Right forelimb (tissue), 1 donor: ENCODE measurements around the gene MRPS16.

ENCODE experiments used
- DNase-seq: peaks from one replicate; pipeline ENCODE4 v3.0.0-alpha.2; 2018

MRPS16 gene

DNA sequence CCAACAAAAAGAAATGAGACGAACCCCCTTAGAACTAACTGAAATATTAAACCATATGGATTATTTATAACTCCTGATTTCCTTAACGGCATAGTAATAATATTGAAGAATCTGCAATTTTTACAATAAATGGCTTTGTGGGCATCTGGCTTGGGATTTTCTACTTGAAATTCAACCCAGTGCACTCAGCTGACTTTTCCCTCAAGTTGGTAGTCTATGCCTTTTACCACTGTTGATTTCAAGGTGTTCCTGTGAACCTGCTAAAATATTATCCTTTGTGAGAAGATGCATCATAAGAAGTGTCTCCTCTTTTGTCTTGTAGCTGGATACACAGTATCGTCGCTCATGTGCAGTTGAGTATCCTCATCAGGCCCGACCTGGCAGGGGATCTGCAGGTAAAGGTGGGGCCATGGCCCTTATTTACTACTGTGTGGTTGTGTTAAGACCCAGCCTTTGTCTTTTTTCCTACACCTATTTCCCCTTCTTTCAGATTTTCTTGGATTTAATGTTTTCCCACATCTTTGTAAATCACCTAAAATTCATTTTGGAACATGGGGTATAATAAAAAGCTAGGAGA, 13.4 kb downstream of the MRPS16 start:
- no peak for DNase-seq

DNA sequence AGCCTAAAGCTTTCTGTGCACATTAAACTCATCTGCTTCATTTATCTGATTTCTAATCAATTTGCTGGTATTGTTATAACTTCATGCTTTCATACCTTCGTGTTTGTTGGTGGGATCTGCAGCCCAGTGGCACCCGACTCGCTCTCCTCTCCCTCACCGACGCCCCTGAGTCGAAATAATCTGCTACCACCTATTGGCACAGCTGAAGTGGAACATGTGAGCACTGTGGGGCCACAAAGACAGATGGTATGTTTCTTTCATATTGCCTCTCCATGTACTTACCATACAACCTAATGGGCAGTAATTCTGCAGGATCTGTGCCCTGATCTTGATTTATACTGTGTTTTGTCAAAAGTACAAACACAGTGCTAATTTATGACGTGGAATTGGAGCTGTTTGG, 17.7 kb downstream of the MRPS16 start:
- no peak for DNase-seq

DNA sequence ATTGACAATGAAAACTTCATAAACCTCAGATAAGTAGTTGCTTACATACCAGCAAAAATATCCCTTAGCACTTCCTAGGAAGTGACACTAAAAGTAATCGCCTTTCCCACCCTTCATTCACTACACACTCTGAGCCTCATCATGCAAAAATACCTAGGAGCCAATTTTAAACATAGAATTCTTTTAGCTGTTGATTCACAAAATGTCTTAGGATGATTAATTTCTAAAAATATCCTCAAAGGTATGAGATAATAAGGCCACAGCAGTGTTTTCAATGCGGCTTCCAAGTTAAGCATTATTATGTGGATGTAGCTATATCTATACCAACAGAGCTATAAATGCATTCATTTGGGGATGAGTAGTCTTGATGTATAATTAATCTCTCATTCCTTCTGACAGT, 18.6 kb downstream of the MRPS16 start:
- no peak for DNase-seq

DNA sequence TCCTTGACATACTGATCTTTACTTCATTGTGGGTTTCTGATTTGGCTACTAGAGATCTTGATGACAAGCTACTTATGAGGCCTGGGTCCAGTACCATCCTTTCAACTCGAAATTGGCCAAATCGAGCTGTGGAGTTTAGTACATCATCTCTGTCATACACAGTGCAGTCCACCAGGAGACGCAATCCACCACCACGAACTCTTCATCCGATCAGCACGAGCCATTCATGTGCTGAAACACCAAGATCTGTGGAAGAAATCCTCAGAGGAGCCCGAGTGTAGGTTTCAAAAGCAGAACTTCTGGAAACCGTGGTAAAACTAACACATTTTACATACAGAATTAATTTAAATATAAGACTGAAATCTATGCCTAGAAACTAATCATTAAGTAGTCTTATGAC, 19.6 kb downstream of the MRPS16 start:
- DNase-seq = no peak

DNA sequence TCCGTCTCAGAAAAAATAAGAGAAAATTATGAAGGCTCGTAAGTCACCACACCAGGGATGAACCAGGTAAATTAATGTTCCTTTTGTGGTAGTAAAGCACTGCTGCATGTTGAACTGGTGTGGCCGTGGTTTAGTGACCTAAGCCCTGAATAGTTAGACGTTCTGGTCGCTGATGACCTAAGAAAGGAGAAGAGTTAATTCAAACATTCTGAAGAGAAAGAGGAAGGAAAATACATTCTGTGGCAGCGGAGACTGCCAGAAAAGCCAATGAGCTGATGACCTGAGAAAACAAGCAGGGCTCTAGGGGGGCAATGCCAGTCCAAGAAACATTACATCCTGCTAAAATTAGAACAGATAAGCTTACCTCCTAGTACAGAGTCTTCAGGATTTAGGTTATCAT, 22.9 kb downstream of the MRPS16 start:
- DNase-seq = no peak

DNA sequence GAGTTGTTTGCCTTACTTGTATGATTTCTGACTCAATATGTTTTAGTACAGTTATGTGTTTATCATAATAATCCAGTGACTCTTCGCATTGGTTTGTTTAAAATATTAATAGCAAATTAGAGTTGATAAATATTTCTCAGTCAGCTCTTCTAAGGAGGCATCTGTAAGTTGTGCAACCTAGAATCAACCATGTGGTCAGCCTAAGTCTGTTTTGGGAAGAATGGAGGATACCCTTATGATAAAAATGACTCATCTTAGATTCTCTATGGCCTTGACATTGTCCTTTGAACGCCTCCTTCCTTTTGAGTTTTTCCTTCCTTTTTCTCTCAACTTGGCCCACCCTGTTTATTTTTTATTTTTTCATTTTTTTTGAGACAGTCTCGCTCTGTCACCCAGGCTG, 24.2 kb downstream of the MRPS16 start:
- DNase-seq = no peak

DNA sequence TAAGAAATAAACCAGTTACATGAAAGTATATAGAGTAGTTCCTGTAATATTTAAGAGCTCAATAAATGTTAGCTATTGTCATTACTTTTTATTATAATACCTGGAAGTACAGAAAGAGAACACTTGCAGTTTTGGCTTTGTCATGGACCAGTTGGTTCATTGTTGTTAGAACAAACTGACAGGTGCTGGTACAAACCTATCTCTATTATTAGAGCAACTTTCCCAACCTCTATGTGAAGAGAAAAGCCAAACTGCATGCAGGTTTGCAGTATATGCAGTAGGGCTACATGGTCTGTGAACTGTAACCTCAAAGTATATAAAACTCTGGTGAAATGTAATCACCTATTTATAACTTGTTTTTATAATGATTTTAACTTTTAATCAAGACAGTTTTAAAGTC, 25.8 kb downstream of the MRPS16 start:
- DNase-seq = no peak

DNA sequence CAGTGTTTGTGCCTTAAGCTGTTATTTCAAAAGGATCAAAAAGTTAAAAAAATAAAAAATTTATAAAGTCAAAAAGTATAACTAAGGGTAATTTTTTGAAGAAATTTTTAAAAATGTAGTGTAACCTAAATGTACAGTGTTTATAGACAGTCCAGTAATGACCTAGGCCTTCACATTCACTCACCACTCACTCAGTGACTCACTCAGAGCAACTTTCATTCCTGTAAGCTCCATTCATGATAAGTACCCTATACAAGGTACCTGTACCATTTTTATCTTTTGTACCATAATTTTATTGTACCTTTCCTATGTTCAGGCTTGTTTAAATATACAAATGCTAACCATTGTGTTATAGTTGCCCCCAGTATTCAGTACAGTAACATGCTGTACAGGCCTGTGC, 26.9 kb downstream of the MRPS16 start:
- no peak for DNase-seq

DNA sequence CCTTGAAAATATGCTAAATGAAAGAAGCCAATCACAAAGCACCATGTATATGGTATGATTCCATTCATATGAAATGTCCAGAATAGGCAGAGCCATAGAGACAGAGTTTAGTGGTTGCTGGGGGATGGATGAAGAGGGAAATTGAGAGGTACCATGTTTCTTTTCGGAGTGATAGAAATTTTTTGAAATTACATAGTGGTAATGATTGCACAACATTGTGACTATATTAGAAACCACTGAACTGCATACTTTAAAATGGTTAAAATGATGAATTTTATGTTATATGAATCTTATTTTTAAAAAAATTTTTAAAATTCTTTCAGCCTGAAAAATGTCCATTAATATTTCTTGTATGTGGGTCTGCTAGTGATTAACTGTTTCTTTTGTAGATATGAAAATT, 31.5 kb downstream of the MRPS16 start:
- DNase-seq = no peak

DNA sequence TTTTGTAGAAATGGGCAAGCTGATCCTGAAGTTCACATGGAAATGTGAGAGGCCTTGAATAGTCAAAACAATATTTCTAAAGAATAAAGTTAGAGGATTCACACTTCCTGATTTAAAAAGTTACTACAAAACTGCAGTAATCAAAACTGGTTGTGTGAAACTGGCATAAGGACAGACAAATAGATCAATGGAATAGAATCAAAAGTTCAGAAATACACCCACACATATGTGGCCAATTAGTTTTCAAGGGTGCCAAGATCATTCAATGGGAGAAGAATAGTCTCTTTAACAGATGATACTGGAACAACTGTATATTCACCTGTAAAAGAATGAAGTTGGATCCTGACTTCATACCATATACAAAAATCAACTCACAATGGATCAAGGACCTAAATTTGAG, 33.1 kb downstream of the MRPS16 start:
- DNase-seq = no peak

DNA sequence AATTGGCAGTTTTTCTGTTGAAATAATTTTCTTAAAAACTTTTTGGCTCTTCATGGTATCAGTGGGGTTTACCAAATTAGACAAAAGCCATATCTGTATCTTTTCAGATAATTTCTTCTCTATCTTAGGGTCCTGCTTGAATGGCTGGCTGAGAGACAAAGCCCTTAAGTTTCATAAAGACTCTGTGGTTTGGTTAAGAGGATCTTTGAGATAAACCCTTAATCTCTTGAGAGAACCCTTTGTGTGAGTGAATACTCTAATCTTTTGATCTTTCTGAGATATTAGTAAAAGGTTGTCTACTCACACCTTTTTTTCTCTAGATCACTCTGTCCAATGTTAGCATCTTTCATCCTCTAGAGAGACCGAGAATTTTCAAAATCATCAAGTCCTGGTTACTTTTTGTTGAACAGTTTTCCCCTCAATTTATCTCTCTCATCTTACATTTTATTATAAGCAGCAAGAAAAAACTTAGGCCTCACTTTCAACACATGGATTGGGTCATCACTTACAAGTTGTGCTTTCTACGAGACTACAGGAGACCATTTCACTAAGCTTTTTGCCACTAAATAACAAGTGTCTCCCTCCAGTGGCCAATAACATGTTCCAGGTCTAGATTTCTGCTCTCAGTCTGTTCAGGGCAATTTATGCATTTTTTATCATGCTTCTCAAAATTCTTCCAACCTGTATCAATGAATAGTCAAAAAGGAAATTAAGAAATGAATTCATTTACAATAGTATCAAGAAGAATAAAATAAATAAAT, 33.8 kb downstream of the MRPS16 start:
- no peak for DNase-seq

DNA sequence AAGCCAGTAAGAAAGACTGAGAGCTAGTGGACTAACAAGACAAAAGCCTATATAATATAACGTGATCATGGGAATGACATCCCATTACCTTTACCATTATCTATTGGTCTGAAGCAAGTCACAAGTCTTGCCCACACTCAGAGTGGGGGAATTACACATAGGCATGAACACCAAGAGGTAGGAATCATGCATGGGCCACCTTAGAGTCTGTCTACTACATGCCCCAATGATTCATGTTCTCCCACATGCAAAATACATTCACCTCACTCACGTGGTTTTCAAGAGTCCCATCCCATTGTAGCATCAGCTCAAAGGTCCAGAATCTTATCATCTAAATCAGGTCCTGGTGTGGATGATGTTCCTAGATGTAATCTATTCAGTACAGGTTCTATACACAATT, 34.8 kb downstream of the MRPS16 start:
- DNase-seq = no peak

DNA sequence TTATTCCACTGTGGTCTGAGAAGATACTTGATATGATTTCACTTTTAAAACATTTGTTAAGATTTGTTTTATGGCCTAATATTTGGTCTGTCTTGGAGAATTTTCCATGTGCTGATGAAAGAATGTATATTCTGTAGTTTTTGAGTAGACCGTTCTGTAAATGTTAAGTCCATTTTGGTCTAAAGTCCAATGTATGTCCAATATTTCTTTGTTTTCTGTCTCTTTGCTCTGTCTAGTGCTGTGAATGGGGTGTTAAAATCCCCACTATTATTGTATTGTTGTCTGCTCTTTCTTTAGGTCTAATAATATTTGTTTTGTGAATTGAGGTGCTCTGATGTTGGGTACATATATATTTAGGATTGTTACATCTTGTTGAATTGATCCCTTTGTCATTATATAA, 36.7 kb downstream of the MRPS16 start:
- no peak for DNase-seq

DNA sequence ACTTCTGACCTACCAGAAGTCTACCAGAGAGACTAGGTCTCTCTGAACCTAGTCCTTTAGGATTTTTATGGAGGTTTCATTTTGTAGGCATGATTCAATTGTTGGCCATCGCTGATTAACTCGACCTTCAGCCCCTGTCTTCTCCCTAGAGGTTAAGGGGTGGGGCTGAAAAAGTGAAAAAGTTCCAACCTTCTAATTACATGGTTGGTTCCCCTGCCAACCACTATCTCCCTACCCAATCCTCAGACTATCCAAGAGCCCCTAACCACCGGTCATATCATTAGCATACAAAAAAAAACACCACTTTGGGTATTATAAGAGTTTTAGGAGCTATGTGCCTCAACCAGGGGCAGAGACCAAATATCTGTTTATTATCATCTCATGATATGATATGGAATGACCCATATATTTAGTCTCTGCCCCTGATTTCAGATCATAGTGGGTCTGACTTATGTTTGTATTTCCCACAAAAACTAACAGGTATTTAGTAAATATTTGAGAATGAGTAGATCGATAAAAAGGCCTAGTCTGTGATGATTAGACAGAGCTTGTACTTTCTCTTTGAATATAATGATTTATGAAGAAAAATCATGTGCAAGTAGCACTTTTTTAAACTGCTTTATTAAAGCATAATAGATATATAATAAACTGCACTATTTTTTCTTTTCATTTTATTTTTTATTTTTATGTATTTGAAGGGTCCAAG, 41.2 kb downstream of the MRPS16 start:
- no peak for DNase-seq

DNA sequence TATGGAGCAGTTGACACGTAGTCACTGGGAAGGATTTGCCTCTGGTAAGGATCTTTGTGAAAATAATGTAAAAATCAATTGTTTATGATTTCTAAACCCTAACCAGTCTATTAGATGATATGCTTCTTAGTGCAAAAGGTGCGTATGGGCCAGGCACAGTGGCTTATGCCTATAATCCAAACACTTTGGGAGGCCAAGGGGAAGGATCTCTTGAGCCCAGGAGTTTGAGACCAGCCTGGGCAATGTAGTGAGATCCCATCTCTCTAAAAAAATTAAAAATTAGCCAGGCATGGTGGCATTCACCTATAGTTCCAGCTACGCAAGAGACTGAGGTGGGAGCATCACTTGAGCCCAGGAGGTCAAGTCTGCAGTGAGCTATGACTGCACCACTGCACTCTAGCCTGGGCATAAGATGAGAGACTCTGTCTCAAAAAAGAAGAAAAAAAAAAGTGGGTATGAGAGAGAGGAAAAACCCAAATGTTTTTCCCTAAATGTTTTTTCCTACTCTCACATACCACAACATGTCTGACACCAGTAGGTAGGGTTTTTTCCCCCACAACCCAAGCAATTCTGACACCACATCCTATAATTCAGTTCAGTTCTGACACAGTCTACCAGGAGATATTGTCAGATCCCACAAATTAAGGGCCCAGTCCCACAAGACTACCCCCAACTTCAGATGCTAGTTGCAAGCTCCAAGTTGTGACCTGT, 41.9 kb downstream of the MRPS16 start:
- DNase-seq = no peak

DNA sequence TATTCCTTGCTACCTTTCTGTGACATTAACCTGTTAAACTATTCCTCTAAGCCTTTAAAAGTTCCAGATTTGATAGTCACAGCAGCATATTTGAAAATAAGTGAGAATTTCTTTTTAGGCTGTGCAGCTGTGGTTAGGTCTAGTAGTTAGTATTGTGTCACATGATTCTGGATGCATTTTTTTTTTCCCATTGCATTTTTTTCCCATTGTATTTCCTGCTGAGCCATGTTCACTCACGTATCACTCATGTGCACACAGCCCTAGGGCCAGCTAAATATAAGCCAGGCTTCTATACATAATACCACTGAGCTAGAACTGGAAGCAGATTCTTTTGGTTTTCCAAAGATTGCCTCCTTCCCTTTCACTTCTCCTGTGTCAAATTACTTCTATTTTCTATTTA, 42.7 kb downstream of the MRPS16 start:
- DNase-seq = no peak

DNA sequence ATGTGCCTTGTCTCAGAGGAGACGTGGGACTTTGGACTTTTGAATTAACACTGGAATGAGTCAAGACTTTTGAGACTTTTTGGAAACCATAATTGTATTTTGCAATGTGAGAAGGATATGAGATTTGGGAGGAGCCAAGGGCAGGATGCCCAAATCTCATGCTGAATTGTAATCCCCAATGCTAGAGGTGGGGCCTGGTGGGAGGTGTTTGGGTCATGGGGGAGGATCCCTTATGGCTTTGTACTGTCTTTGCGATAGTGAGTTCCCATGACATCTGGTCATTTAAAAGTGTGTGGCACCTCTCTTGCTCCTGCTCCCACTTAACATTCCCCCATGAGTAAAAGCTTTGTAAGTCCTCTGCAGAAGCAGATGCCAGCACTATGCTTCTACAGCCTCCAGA, 44.6 kb downstream of the MRPS16 start:
- no peak for DNase-seq

DNA sequence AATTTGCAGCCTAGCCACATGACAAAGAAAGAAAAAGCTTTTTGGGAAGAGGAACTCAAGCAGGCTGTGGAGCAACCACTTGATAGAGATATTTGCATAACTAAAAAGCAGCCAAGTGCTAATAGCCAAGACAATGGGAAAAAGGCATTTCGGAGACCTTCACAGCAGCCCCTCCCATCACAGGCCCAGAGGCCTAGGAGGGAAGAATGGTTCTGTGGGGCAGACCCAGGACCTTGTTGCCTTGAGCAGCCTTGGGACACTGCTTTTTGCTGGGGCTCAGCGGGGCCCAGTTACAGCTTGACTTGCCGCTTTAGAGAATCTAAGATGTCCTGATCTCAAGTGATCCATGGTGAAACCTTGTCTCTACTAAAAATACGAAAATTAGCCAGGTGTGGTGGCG, 46.1 kb downstream of the MRPS16 start:
- no peak for DNase-seq

DNA sequence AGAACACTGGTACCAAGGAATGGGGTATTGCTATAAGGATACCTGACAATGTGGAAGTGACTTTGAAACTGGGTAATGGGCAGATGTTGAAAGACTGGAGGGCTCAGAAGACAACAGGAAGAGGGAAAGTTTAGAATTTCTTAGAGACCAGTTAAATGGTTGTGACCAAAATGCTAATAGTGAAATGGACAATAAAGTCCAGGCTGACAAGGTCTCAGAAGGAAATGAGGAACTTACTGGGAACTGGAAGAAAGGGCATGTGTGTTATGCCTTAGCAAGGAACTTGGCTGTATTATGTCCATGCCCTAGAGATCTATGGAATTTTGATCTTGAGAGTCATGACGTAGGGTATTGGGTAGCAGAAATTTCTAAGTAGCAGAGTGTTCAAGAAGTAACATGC, 46.6 kb downstream of the MRPS16 start:
- DNase-seq = no peak

DNA sequence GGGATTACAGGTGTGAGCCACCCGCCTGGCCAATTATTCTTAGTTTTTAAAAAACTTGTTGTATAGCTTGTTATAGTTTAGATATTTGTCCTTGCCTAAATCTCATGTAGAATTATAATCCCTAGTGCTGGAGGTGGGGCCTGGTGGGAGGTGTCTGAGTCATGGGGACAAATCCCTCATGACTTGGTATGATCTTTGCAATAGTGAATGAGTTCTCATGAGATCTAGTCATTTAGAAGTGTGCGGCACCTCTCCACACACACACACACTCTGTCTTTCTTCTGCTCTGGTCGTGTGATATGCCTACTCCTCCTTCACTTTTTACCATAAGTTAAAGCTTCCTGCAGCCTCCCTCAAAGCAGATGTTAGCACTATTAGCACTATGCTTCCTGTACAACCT, 47.4 kb downstream of the MRPS16 start:
- no peak for DNase-seq
